Keratinocyte (primary cell): ENCODE data around the gene TET2. TPM values are rescaled to one million over a fixed set of nuclear protein-coding genes. Genes with fewer than 3 reads are reported as not detected.

ENCODE experiments used
- DNase-seq: peaks from one replicate; pipeline ENCODE4 v3.0.0-alpha.2; 2011; ENCODE audit warnings: low read depth, missing footprints, low spot score
- FAIRE-seq: peaks from 2 replicates; lab custom pipeline; 2011; peaks lifted over from hg19 to GRCh38; lab: Jason Lieb, UNC
- H2AFZ ChIP-seq: 2 replicates; pipeline ENCODE4 v1.6.0; 2012; ENCODE audit warnings: low read length, control low read depth, inconsistent platforms; ENCODE audit not compliant: control insufficient read depth
- H3K27ac ChIP-seq: 2 replicates; pipeline ENCODE4 v1.5.1; 2011; ENCODE audit warnings: low read length; ENCODE audit not compliant: control insufficient read depth, insufficient read depth
- H3K27me3 ChIP-seq: 3 replicates; pipeline ENCODE4 v1.6.0; 2011; ENCODE audit warnings: low read length; ENCODE audit not compliant: control insufficient read depth, insufficient read depth; ENCODE audit errors: extremely low read depth
- H3K36me3 ChIP-seq, 2 experiments: 2 replicates in 1 of 2; 3 replicates in 1 of 2; pipeline ENCODE4 v1.5.1; 2011; ENCODE audit warnings: low read length in 2 of 2, mild to moderate bottlenecking in 1 of 2; ENCODE audit not compliant: control insufficient read depth in 2 of 2, insufficient read depth in 2 of 2; ENCODE audit errors: extremely low read depth in 1 of 2
- H3K4me1 ChIP-seq: 3 replicates; pipeline ENCODE4 v1.5.1; 2011; ENCODE audit warnings: low read length; ENCODE audit not compliant: control insufficient read depth, insufficient read depth; ENCODE audit errors: extremely low read depth
- H3K4me2 ChIP-seq: 3 replicates; pipeline ENCODE4 v1.6.0; 2011; ENCODE audit warnings: low read depth, low read length; ENCODE audit not compliant: control insufficient read depth, insufficient read depth; ENCODE audit errors: extremely low read depth
- H3K4me3 ChIP-seq, 3 experiments: fragments of 200-600 bp in 1 of 3; sonication (generic) in 1 of 3; 2 replicates in 2 of 3; 3 replicates in 1 of 3; pipeline ENCODE4 v1.5.1; 2011 to 2016; ENCODE audit warnings: low read length in 3 of 3, mild to moderate bottlenecking in 3 of 3, control low read depth in 2 of 3, inconsistent platforms in 1 of 3, low read depth in 1 of 3, mixed read lengths in 1 of 3, mixed run types in 1 of 3, moderate library complexity in 1 of 3; ENCODE audit not compliant: control insufficient read depth in 2 of 3, insufficient read depth in 2 of 3; ENCODE audit errors: extremely low read depth in 1 of 3
- H3K79me2 ChIP-seq: 2 replicates; pipeline ENCODE4 v1.6.0; 2012; ENCODE audit warnings: low read length; ENCODE audit not compliant: control insufficient read depth, insufficient read depth
- H3K9ac ChIP-seq: 3 replicates; pipeline ENCODE4 v1.6.0; 2011; ENCODE audit warnings: low read length; ENCODE audit not compliant: control insufficient read depth, insufficient read depth; ENCODE audit errors: extremely low read depth
- H3K9me1 ChIP-seq: 3 replicates; pipeline ENCODE4 v1.6.0; 2011; ENCODE audit warnings: low read length; ENCODE audit not compliant: control insufficient read depth, insufficient read depth; ENCODE audit errors: extremely low read depth
- H3K9me3 ChIP-seq: 2 replicates; pipeline ENCODE4 v1.5.1; 2012; ENCODE audit warnings: low read depth, low read length; ENCODE audit not compliant: control insufficient read depth
- H4K20me1 ChIP-seq: 3 replicates; pipeline ENCODE4 v1.6.0; 2011; ENCODE audit warnings: low read length; ENCODE audit not compliant: control insufficient read depth, insufficient read depth; ENCODE audit errors: extremely low read depth
- CTCF ChIP-seq, 3 experiments: IDR thresholded peaks in 1 of 3; conservative IDR thresholded peaks in 1 of 3; optimal IDR thresholded peaks in 1 of 3; 2 replicates in 2 of 3; 3 replicates in 1 of 3; pipeline versions ENCODE3 to v1.5.1; 2011; ENCODE audit warnings: low read length in 3 of 3, mild to moderate bottlenecking in 3 of 3, moderate library complexity in 2 of 3, control low read depth in 1 of 3, inconsistent platforms in 1 of 3; ENCODE audit not compliant: insufficient read depth in 2 of 3; ENCODE audit errors: extremely low read depth in 1 of 3
- EZH2 ChIP-seq: IDR thresholded peaks from one replicate; pipeline ENCODE4 v1.6.1; 2012; ENCODE audit warnings: inconsistent platforms, mild to moderate bottlenecking, low read length, moderate library complexity
- dilution Hi-C: fragments of 300-500 bp; cut with MboI; formaldehyde crosslinking; loops from one replicate; pipeline ENCODE4 v1.7.0; 2020; ENCODE audit warnings: low sequenced_read_pairs; ENCODE audit not compliant: extremely low pct_ligation_motif_present
- polyA plus RNA-seq, 5 experiments: library from polyadenylated mRNA; depleted of rRNA in 3 of 5; stranded (reverse) in 3 of 5; stranded (forward) in 1 of 5; unstranded in 1 of 5; fragments of >200 nt; gene quantifications; 1 replicate in 1 of 5; 2 replicates in 3 of 5; 3 replicates in 1 of 5; pipeline versions ENCODE4 v1.2.1 to v1.2.3, GENCODE V29; 2011 to 2012; ENCODE audit warnings: missing spikeins in 2 of 5, low read depth in 1 of 5, low replicate concordance in 1 of 5

Gene TET2
- polyA plus RNA-seq, 1 donor (not counting 4 experiments of a cell fraction or from before 2014, with no cell fraction given) = 9.6 TPM

GRCh38 chr4:105277702-105278101, 131.0 kb downstream of the TET2 start:
- Histone ChIP-seq H3K4me3 (no peak overlapping the region), H3K4me1 (no peaks in the 10 kb centered on the region), H3K9me3 (no peaks in the 10 kb centered on the region), H3K79me2 (no peaks in the 10 kb centered on the region), H3K9ac (no peak overlapping the region), H3K4me2 (no peak overlapping the region), H3K27me3 (no peaks in the 10 kb centered on the region), H3K9me1 (no peaks in the 10 kb centered on the region), H3K36me3 (peaks cover under 1 to 7% of the 10 kb centered on the region in 2 experiments), H2AFZ (no peak overlapping the region), H3K27ac (no peak overlapping the region), H4K20me1 (no peaks in the 10 kb centered on the region)
- TF ChIP-seq EZH2 (no peak), CTCF (optimal IDR thresholded peaks at IDR 0.05 in 1 of 3, IDR thresholded peaks at IDR 0.05 in 1 of 3, conservative IDR thresholded peaks at IDR 0.05 in 1 of 3; ENCODE audit: extremely low read depth in 1 of 3, insufficient read depth in 2 of 3, low read length in 3 of 3) (no peak)
- FAIRE-seq = no peak
- no peak for DNase-seq
- dilution Hi-C loops = no loop called here

GRCh38 chr4:105279314-105279713, 132.6 kb downstream of the TET2 start:
- Histone ChIP-seq H3K9me3 (no peaks in the 10 kb centered on the region), H3K27me3 (no peaks in the 10 kb centered on the region), H3K9ac (no peak overlapping the region), H3K36me3 (peaks cover 0 to 7% of the 10 kb centered on the region in 2 experiments), H3K79me2 (no peaks in the 10 kb centered on the region), H3K9me1 (no peaks in the 10 kb centered on the region), H3K4me2 (no peak overlapping the region), H3K4me3 (no peak overlapping the region), H3K27ac (no peak overlapping the region), H2AFZ (no peak overlapping the region), H4K20me1 (no peaks in the 10 kb centered on the region), H3K4me1 (no peaks in the 10 kb centered on the region)
- TF ChIP-seq EZH2 (no peak), CTCF (optimal IDR thresholded peaks at IDR 0.05 in 1 of 3, IDR thresholded peaks at IDR 0.05 in 1 of 3, conservative IDR thresholded peaks at IDR 0.05 in 1 of 3; ENCODE audit: extremely low read depth in 1 of 3, insufficient read depth in 2 of 3, low read length in 3 of 3) (no peak)
- DNase-seq (no peak), FAIRE-seq (no peak)
- dilution Hi-C loops = no loop called here
